ENCODE data around the gene MTREX.

- TF ChIP-seq CTCF (IDR thresholded peaks at IDR 0.05) (no peak), EZH2 (IDR thresholded peaks at IDR 0.05; ENCODE audit: borderline replicate concordance, insufficient read depth, low read depth, low read length, poor library complexity, severe bottlenecking) (no peak)
Measured at GRCh38 chr5:55370291-55370925, 62.6 kb downstream of the MTREX start.

Data from B cell (primary cell).